GM12864 (cell line): ENCODE data around the gene RNF7.
A peak's percentile ranks its signal among the peaks of the same experiment; 100 is the strongest.

Source experiments
- DNase-seq: peaks from one replicate; pipeline ENCODE4 v3.0.0-alpha.2; 2011; ENCODE audit warnings: low read depth
- H3K4me3 ChIP-seq: 2 replicates; pipeline ENCODE4 v1.5.1; 2011; ENCODE audit warnings: mild to moderate bottlenecking, low read depth, low read length, control low read depth
- TF ChIP-seq, protein P1 (sequence below): IDR thresholded peaks from 2 replicates; pipeline ENCODE4 v1.5.1; 2011; ENCODE audit warnings: low read depth, mild to moderate bottlenecking, moderate library complexity, low read length, control low read depth, inconsistent platforms; ENCODE audit errors: missing control alignments

RNF7 gene

DNA sequence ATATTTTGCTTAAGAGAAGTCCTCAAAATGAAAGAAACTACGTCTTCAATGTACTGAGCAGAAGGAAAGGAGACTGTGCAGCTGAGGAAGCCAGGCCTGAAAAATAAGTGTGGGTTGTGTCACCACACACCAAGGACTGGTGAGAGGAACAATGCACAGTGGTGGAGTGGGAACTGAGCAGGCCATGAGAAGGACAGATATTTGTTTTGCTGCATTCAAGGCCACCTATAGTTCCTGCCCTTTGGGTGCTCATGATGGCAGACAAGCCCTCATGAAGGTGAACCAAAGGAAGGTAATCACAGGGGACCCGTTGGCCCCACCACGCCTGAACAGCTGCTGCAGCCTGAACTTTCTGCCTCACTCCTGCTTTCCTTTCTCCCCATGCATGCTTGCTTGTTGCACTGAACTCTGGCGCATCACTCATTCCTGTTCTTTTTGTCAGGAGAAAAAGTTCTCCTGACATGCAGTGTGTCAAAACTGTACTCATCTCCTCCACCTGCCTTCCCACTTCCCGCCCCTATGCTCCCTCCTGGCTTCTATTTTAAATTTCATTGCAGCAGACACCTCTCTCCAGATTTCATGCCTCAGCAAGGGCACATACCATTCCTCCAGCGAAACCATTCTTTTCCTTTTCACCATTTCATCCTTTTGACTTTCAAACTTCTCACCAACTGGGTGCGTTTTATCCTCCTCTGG, 2.2 kb upstream of the RNF7 start:
- no peak overlapping the region for H3K4me3 ChIP-seq
- no peak for DNase-seq
- TF ChIP-seq, protein P1, sequence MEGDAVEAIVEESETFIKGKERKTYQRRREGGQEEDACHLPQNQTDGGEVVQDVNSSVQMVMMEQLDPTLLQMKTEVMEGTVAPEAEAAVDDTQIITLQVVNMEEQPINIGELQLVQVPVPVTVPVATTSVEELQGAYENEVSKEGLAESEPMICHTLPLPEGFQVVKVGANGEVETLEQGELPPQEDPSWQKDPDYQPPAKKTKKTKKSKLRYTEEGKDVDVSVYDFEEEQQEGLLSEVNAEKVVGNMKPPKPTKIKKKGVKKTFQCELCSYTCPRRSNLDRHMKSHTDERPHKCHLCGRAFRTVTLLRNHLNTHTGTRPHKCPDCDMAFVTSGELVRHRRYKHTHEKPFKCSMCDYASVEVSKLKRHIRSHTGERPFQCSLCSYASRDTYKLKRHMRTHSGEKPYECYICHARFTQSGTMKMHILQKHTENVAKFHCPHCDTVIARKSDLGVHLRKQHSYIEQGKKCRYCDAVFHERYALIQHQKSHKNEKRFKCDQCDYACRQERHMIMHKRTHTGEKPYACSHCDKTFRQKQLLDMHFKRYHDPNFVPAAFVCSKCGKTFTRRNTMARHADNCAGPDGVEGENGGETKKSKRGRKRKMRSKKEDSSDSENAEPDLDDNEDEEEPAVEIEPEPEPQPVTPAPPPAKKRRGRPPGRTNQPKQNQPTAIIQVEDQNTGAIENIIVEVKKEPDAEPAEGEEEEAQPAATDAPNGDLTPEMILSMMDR: no peak

DNA sequence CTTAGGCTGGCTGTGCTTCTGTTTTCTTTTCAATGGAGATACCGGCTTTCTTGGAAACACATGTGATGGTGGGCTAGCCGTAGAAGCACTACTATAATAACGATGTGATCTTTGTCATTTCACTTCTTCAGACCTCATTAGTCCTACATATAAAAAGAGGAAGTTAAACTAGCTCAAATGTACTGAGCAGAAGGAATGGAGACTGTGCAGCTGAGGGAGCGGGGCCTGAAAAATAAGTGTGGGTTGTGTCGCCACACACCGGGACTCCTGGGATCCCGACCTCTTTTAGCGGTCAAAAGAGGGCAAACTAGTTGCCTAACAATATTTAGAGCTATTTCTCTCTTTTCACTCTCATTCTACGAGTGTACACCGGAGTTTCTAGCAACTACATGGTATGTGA, 1.0 kb upstream of the RNF7 start:
- no peak for DNase-seq
- TF ChIP-seq, protein P1: peak; percentile 20
- no peak overlapping the region for H3K4me3 ChIP-seq

DNA sequence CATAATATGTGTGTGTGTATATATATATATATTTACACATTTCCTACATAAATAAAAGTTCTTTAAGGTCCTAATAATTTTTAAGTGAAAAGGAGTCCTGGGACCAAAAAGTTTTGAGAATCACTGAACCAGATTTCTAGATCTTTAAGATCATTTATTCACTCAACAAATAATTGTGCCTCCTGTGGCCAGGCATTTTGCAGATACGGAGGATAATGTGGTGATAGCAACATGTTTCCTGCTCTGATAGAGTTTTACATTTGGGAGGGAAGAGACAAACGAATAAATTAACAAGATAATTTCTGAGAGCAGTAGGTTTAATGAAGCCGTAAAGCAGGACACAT, 448 bp upstream of the RNF7 start:
- TF ChIP-seq, protein P1: no peak
- no peak for DNase-seq
- H3K4me3 ChIP-seq: peak overlapping the region; percentile 2; the same call in 1 of the 2 replicates

DNA sequence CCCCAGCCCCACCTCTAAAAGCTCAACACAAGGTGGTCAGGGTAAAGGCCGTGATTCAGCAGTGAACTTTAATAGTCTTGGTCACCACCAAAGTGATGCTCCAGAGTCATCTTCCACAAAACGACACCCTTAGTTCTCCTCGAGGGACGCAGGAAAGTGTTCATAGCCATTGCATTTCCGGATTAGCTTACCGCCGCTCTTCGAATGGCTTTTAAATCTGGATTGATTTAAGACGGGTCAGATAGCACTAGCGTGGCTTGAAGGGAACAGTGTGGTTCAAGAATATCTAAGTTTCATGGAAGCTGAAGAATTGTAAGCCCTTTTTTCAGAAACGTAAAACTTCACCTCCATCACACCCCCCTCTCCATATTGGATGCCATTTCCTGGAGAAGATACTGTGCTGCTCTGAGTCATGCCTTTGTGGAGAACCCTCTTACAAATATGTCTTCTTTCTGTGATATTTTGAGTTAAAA, 829 bp downstream of the RNF7 start:
- H3K4me3 ChIP-seq: peak overlapping the region; percentile 100
- no peak for DNase-seq
- TF ChIP-seq, protein P1: no peak

DNA sequence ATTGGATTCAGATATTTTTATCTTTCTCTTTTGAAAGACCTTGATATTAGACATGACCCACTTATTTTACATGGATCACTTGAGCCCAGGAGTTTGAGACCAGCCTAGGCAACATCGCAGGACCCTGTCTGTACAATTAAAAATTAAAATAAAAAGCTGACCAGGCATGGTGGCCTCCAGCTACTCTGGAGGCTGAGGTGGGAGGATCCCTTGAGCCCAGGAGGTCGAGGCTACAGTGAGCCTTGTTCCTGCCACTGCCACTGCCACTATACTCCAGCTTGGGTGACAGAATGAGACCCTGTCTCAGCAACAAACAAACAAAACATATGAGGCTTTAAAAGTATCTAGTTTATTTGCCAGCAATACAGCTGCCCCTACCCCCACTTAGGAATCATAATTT, 1.6 kb downstream of the RNF7 start:
- H3K4me3 ChIP-seq: peak overlapping the region; percentile 100
- TF ChIP-seq, protein P1: no peak
- DNase-seq: no peak

DNA sequence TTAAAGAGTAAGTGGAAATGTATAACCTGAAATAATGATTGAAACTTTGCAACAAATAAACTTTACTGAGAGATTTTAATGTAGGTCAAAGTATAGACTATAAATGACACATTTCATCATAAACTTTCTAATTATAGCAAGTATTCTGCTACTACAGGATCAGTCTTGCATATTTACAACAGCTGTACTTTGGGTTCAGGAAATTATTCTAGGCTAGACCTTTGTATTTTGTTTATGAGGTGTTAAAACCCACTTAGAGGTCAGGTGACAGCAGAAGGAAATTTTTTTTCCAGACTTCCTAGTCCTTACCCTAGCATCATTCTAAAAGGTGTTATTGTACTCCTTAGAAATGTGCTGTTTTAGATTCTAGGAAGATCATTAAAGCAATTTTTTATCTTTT, 2.3 kb downstream of the RNF7 start:
- no peak for DNase-seq
- TF ChIP-seq, protein P1: no peak

DNA sequence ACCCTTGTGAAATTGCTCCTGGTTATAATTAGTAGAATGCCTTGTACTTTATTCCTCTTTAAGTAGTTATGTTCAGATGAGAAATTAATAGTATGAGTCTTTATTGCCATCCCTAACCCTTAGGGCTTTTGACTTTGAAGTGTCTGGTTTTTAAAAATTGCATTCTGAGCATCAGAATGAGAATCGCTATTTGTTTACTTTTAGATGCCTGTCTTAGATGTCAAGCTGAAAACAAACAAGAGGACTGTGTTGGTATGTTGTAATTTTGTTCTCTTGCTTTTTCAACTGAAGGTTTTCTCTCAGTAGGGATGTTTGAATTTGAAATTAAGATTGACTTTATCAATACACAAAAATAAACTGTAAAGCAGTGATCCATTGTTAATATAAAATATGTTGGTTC, 5.2 kb downstream of the RNF7 start:
- no peak for DNase-seq
- TF ChIP-seq, protein P1: no peak
- H3K4me3 ChIP-seq: no peak overlapping the region

More for the DNA sequence above, 2.3 kb downstream of the RNF7 start:
- no peak overlapping the region for H3K4me3 ChIP-seq
